Measurements from ENCODE around the gene TOPBP1.

- TF ChIP-seq CTCF (IDR thresholded peaks at IDR 0.05; ENCODE audit: low read length) (no peak), EZH2 (IDR thresholded peaks at IDR 0.05; ENCODE audit: borderline replicate concordance, low read length) (no peak)
These were observed 61.1 kb downstream of the TOPBP1 start for GRCh38 chr3:133600572-133601081.

Data from OCI-LY1 (cell line).